ENCODE data around the gene SERTM2. TPM values are rescaled to one million over a fixed set of nuclear protein-coding genes. Genes with fewer than 3 reads are reported as not detected.

SERTM2 gene
- total RNA-seq (2021; ENCODE audit: unreplicated experiment) (not detected), Bru-seq, nascent RNA (not detected), BruChase-seq, experiment 1, labeled RNA remaining after a 6-hour chase (not detected), BruChase-seq, experiment 2, labeled RNA remaining after a 2-hour chase (not detected)
- polyA plus RNA-seq (2012), result not detected in 2 replicates
- long read RNA-seq, result 0 reads

- Histone ChIP-seq H3K4me2 (ENCODE audit: low read length) (no peak within 1 kb of the TSS), H2AFZ (ENCODE audit: low read depth, low read length, poor library complexity, severe bottlenecking) (no peak within 1 kb of the TSS), H3K36me3 (ENCODE audit: control insufficient read depth in 1 of 2, insufficient read depth in 2 of 2, low read length in 2 of 2) (no peaks in the 10 kb centered on the region), H3K79me2 (ENCODE audit: insufficient read depth, low read length) (no peaks in the 10 kb centered on the region), H4K20me1 (ENCODE audit: insufficient read depth) (no peaks in the 10 kb centered on the region), H3K4me1 (ENCODE audit: control insufficient read depth in 1 of 2, insufficient read depth in 2 of 2, low read length in 2 of 2) (no peaks in the 10 kb centered on the region), H3K9ac (ENCODE audit: low read length) (no peak within 1 kb of the TSS), H3K27me3 (ENCODE audit: insufficient read depth, low read length) (peaks cover 7% of the 10 kb centered on the region; the same call in 1 of the 2 replicates), H3K9me2 (ENCODE audit: insufficient read depth) (no peaks in the 10 kb centered on the region), H3K4me3 (replicated peaks in 1 of 2; ENCODE audit: low read depth in 1 of 2, low read length in 2 of 2) (no peak within 1 kb of the TSS), H3K9me3 (ENCODE audit: control insufficient read depth in 1 of 2, insufficient read depth in 1 of 2, low read depth in 1 of 2, low read length in 2 of 2) (no peaks in the 10 kb centered on the region), H3K27ac (ENCODE audit: low read depth, low read length) (no peak within 1 kb of the TSS)
- DNase-seq (ENCODE audit: low read depth, low spot score) (no peak), ATAC-seq (no peak)
- intact Hi-C loops (cut with micrococcal nuclease), result no loop called here
- BruUV-seq (replicated peaks), result no TSS peak
- POLR2A ChIA-PET, result no interaction called here
- RAD21 ChIA-PET (ENCODE audit: low non-redundant PET in 1 of 2, low total read pairs in 2 of 2, uncharacterized antibody in 2 of 2, unreplicated experiment in 2 of 2), result no interaction called here
- TF ChIP-seq EGR1 (IDR thresholded peaks at IDR 0.05; ENCODE audit: low read depth) (no peak), RAD21 (IDR thresholded peaks at IDR 0.05; ENCODE audit: low read depth) (no peak), ELF1 (IDR thresholded peaks at IDR 0.05; ENCODE audit: borderline replicate concordance, low read depth) (no peak), CTCF (IDR thresholded peaks at IDR 0.05 in 2 of 3, conservative IDR thresholded peaks at IDR 0.05 in 1 of 3; ENCODE audit: borderline replicate concordance in 1 of 3, insufficient read depth in 1 of 3, low read depth in 2 of 3, low read length in 2 of 3) (no peak), ATF3 (IDR thresholded peaks at IDR 0.05) (no peak), SP1 (IDR thresholded peaks at IDR 0.05; ENCODE audit: low read depth) (no peak), YY1 (IDR thresholded peaks at IDR 0.05; ENCODE audit: extremely low read depth, insufficient replicate concordance, low read depth, low read length) (no peak), ZNF274 (IDR thresholded peaks at IDR 0.05; ENCODE audit: low read depth, low read length) (no peak), SRF (IDR thresholded peaks at IDR 0.05; ENCODE audit: low read depth) (no peak), ZBTB33 (IDR thresholded peaks at IDR 0.05; ENCODE audit: extremely low read depth, insufficient replicate concordance, low read length) (no peak), FOSL1 (IDR thresholded peaks at IDR 0.05; ENCODE audit: low read depth) (no peak), POLR2AphosphoS5 (IDR thresholded peaks at IDR 0.05; ENCODE audit: low read depth, low read length) (no peak), TCF7L2 (IDR thresholded peaks at IDR 0.05; ENCODE audit: borderline replicate concordance, extremely low read depth, insufficient read depth, insufficient read length) (no peak), SIN3A (IDR thresholded peaks at IDR 0.05; ENCODE audit: low read depth) (no peak), REST (IDR thresholded peaks at IDR 0.05; ENCODE audit: low read depth) (no peak), CEBPB (IDR thresholded peaks at IDR 0.05; ENCODE audit: low read depth) (no peak), JUND (IDR thresholded peaks at IDR 0.05) (no peak), ZFX (IDR thresholded peaks at IDR 0.05) (no peak), EZH2phosphoT487 (IDR thresholded peaks at IDR 0.05; ENCODE audit: borderline replicate concordance) (no peak), POLR2A (IDR thresholded peaks at IDR 0.05; ENCODE audit: borderline replicate concordance, extremely low read depth, insufficient read depth, insufficient read length) (no peak)
- CTCF ChIA-PET, result no interaction called here
These were observed at the start of gene SERTM2 for GRCh38 chrX:111511477-111511876. Gene SERTM2, plus strand, starts transcription at chrX:111511645. Its CDS starts 7,213 bp downstream, at chrX:111518858.

All from HCT116 (cell line).